ENCODE measurements around the gene PIEZO1. TPM values are rescaled to one million over a fixed set of nuclear protein-coding genes. Genes with fewer than 3 reads are reported as not detected.

PIEZO1 gene
- total RNA-seq, 1 experiment from 2014 or later: 224 TPM

GRCh38 chr16:88722784-88723506 is 62.1 kb downstream of the PIEZO1 start:
- Histone ChIP-seq H3K9ac (ENCODE audit: low read length) (no peak overlapping the region), H3K79me2 (ENCODE audit: insufficient read depth, low read length) (no peaks in the 10 kb centered on the region; the same call in 1 of the 2 replicates), H3K4me3 (replicated peaks in 1 of 2; ENCODE audit: low read depth in 1 of 2, low read length in 2 of 2) (no peak overlapping the region), H3K4me1 (ENCODE audit: control insufficient read depth in 1 of 2, insufficient read depth in 2 of 2, low read length in 2 of 2) (no peaks in the 10 kb centered on the region), H3K36me3 (ENCODE audit: control insufficient read depth in 1 of 2, insufficient read depth in 2 of 2, low read length in 2 of 2) (peaks cover 62 to 90% of the 10 kb centered on the region in 2 experiments; a peak in 3 of 4 replicates), H3K27me3 (ENCODE audit: insufficient read depth, low read length) (no peaks in the 10 kb centered on the region), H3K4me2 (ENCODE audit: low read length) (no peak overlapping the region), H4K20me1 (ENCODE audit: insufficient read depth) (0 out of 2 replicates have a peak, but pooled peaks cover 3% of the 10 kb centered on the region), H3K9me3 (ENCODE audit: control insufficient read depth in 1 of 2, insufficient read depth in 1 of 2, low read depth in 1 of 2, low read length in 2 of 2) (no peaks in the 10 kb centered on the region), H3K9me2 (ENCODE audit: insufficient read depth) (no peaks in the 10 kb centered on the region), H2AFZ (ENCODE audit: low read depth, low read length, poor library complexity, severe bottlenecking) (no peak overlapping the region), H3K27ac (ENCODE audit: low read depth, low read length) (no peak overlapping the region; the same call in 1 of the 2 replicates)
- DNase-seq (ENCODE audit: low read depth, low spot score) (no peak), ATAC-seq (no peak)
- BruUV-seq (replicated peaks): no TSS peak
- intact Hi-C loops (cut with micrococcal nuclease): no loop called here
- ChIA-PET CTCF (interaction anchor here (2.5 kb wide), 1 partner anchor 14 kb away, joined by 7 read pairs; no protein-coding TSS in a partner anchor), RAD21 (ENCODE audit: low non-redundant PET in 1 of 2, low total read pairs in 2 of 2, uncharacterized antibody in 2 of 2, unreplicated experiment in 2 of 2) (no interaction called here), POLR2A (no interaction called here)
- TF ChIP-seq CTCF (IDR thresholded peaks at IDR 0.05 in 2 of 3, conservative IDR thresholded peaks at IDR 0.05 in 1 of 3; ENCODE audit: borderline replicate concordance in 1 of 3, insufficient read depth in 1 of 3, low read depth in 2 of 3, low read length in 2 of 3) (no peak), REST (IDR thresholded peaks at IDR 0.05; ENCODE audit: low read depth) (no peak), CBX3 (IDR thresholded peaks at IDR 0.05; ENCODE audit: low read depth) (no peak), MAX (IDR thresholded peaks at IDR 0.05) (no peak), TCF7L2 (IDR thresholded peaks at IDR 0.05; ENCODE audit: borderline replicate concordance, extremely low read depth, insufficient read depth, insufficient read length) (no peak), CEBPB (IDR thresholded peaks at IDR 0.05; ENCODE audit: low read depth) (no peak), ELF1 (IDR thresholded peaks at IDR 0.05; ENCODE audit: borderline replicate concordance, low read depth) (no peak), ZNF274 (IDR thresholded peaks at IDR 0.05; ENCODE audit: low read depth, low read length) (no peak), RAD21 (IDR thresholded peaks at IDR 0.05; ENCODE audit: low read depth) (no peak), EZH2phosphoT487 (IDR thresholded peaks at IDR 0.05; ENCODE audit: borderline replicate concordance) (no peak), JUND (IDR thresholded peaks at IDR 0.05) (no peak), SIN3A (IDR thresholded peaks at IDR 0.05; ENCODE audit: low read depth) (no peak), EZH2 (IDR thresholded peaks at IDR 0.05) (no peak), POLR2A (IDR thresholded peaks at IDR 0.05; ENCODE audit: borderline replicate concordance, extremely low read depth, insufficient read depth, insufficient read length) (no peak)

Measured in HCT116 (cell line).